Upper lobe of right lung (tissue), 1 donor: ENCODE measurements around the gene TANC1. TPM values are rescaled to one million over a fixed set of nuclear protein-coding genes. Genes with fewer than 3 reads are reported as not detected.
A peak's percentile ranks its signal among the peaks of the same experiment; 100 is the strongest.

Experiments used
- ATAC-seq: fragments of 200-7000 bp; cut with Tn5 transposase; one replicate; pipeline ENCODE4 v1.9.1; 2020; ENCODE audit warnings: mild to moderate bottlenecking, moderate library complexity
- DNase-seq: peaks from one replicate; pipeline ENCODE4 v3.0.0-alpha.2; 2020
- H3K27ac ChIP-seq: fragments of 200-600 bp; one replicate; pipeline ENCODE4 v1.8.0; 2022
- H3K27me3 ChIP-seq: fragments of 200-600 bp; one replicate; pipeline ENCODE4 v1.8.0; 2022; ENCODE audit warnings: mild to moderate bottlenecking
- H3K36me3 ChIP-seq: fragments of 200-600 bp; one replicate; pipeline ENCODE4 v1.8.0; 2022
- H3K4me1 ChIP-seq: fragments of 200-600 bp; one replicate; pipeline ENCODE4 v1.8.0; 2022
- H3K4me3 ChIP-seq: fragments of 200-600 bp; one replicate; pipeline ENCODE4 v1.8.0; 2022; ENCODE audit warnings: mild to moderate bottlenecking
- H3K9me3 ChIP-seq: fragments of 200-600 bp; one replicate; pipeline ENCODE4 v1.8.0; 2022
- intact Hi-C: fragments of 100-400 bp; cut with DNase I; formaldehyde crosslinking; loops from one replicate; pipeline ENCODE4 v1.11.0; 2022
- total RNA-seq: library from RNA; stranded (reverse); fragmentation: NEBNext Ultra II Directional; extraction: Animal tissue kit (Norgen Biotek cat#: 25700); gene quantifications from one replicate; pipeline ENCODE4 v1.2.1, GENCODE V29; 2021
- TF ChIP-seq, protein P1 (sequence below): fragments of 200-600 bp; IDR thresholded peaks from one replicate; pipeline ENCODE4 v1.8.0; 2022; ENCODE audit warnings: antibody characterized with exemption
- donor health status: DM: no; HTN: yes; CAD: no; lungs with severe emphysema.

Gene TANC1
- total RNA-seq, 1 donor from 2014 or later: 60.4 TPM

DNA sequence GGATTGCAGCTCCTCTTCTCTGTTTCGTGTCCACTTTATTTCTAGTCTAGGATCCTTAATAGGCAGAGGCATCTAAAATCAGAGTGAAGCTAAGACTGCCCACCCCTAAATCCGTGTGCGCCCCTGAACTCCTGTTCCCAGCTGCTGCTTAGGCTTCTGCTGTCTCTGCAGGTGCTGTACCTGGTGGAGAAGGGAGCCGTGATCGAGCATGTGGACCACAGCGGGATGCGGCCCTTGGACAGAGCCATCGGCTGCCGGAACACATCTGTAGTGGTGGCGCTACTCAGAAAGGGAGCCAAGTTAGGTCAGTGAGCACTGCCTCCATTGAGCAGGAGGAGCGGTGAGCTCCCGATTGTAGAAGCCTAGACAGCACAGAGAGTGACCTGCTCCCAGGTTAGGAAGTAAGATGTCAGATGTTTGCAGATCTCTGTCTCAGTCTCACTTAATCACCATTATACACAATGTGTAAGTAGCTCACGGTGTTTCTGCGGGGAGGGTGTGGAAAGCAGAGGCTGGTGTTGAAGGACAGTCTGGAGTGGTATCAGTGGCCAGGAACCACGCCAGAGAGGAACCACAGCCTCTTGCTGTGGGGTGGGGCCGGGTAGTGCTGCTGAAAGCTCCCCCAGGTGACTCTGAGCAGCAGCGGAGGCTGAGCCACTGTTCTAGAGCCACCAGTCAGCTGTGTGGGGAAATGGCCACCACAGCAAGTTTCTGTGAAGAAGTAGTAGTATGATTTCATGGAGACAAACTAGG is 255.8 kb downstream of the TANC1 start:
- Histone ChIP-seq H3K27me3 (no peaks in the 10 kb centered on the region), H3K27ac (peak overlapping the region; percentile 67), H3K4me1 (peaks cover 30% of the 10 kb centered on the region), H3K4me3 (no peak overlapping the region), H3K36me3 (peaks cover 55% of the 10 kb centered on the region), H3K9me3 (no peaks in the 10 kb centered on the region)
- TF ChIP-seq, protein P1, sequence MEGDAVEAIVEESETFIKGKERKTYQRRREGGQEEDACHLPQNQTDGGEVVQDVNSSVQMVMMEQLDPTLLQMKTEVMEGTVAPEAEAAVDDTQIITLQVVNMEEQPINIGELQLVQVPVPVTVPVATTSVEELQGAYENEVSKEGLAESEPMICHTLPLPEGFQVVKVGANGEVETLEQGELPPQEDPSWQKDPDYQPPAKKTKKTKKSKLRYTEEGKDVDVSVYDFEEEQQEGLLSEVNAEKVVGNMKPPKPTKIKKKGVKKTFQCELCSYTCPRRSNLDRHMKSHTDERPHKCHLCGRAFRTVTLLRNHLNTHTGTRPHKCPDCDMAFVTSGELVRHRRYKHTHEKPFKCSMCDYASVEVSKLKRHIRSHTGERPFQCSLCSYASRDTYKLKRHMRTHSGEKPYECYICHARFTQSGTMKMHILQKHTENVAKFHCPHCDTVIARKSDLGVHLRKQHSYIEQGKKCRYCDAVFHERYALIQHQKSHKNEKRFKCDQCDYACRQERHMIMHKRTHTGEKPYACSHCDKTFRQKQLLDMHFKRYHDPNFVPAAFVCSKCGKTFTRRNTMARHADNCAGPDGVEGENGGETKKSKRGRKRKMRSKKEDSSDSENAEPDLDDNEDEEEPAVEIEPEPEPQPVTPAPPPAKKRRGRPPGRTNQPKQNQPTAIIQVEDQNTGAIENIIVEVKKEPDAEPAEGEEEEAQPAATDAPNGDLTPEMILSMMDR: no peak
- ATAC-seq (no peak), DNase-seq (no peak)
- intact Hi-C loops: no loop called here

DNA sequence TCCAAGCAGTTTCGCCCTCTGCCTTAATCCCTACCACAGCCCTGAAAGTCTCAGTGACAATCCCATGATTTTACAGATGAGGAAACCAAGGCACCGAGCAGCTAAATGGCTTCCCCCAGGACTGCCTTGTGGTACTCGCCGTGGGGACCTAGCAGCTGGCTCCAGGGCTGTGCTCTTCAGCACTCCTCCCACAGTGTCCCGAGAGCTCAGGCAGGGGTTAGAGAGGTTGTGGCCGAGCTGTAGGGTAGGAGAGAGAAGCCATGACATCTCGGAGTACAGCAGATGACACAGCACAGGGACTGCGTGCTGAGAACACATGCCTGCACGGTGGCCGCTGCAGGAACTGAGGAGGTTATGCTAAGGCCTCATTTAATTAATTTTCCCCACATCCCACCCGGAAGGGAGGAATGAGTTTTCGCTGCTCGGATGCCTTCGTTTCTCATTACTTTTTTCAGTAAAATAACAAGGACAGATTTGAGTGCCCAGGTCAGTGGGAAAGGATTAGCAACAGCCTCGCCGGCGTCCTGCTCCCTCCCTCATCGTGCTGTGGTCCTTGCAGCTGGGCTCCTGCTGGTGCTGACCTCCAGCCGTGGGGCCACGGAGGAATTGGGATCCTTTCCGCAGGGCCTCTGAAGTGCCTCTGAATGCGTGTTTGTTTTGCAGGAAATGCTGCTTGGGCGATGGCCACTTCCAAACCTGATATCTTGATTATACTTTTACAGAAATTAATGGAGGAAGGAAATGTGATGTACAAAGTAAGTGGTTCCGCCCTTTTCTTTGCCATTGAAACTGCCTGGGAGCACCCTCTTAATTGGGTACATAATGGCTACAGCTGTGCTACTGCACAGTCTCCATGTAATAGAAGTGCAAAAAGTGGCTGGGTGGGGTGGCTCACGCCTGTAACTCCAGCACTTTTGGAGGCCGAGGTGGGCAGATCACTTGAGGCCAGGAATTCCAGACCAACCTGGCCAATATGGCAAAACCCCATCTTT is 256.9 kb downstream of the TANC1 start:
- ATAC-seq (no peak), DNase-seq (no peak)
- intact Hi-C loops: no loop called here
- no peaks in the 10 kb centered on the region for H3K27me3 ChIP-seq
- peak overlapping the region; percentile 67 for H3K27ac ChIP-seq
- no peak overlapping the region for H3K4me3 ChIP-seq
- H3K4me1 ChIP-seq: peaks cover 37% of the 10 kb centered on the region
- TF ChIP-seq, protein P1: no peak
- H3K36me3 ChIP-seq: peaks cover 58% of the 10 kb centered on the region
- no peaks in the 10 kb centered on the region for H3K9me3 ChIP-seq

DNA sequence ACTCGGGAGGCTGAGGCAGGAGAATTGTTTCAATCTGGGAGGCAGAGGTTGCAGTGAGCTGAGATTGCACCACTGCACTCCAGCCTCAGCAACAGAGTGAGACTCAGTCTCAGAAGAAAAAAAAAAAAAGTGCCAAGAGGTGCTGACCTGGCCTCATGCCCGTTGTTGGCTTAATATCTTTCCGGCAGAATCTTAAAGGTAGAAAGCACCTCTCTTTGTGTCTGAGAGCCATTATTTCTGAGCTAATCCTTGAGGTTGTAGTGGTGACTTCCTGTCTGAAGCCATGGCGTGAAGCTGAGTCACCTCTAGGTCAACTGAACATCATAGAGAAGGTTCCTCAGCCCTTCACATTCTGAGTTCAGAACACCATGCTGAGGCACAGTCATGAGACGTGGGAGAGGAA is 257.6 kb downstream of the TANC1 start:
- peak overlapping the region; percentile 67 for H3K27ac ChIP-seq

DNA sequence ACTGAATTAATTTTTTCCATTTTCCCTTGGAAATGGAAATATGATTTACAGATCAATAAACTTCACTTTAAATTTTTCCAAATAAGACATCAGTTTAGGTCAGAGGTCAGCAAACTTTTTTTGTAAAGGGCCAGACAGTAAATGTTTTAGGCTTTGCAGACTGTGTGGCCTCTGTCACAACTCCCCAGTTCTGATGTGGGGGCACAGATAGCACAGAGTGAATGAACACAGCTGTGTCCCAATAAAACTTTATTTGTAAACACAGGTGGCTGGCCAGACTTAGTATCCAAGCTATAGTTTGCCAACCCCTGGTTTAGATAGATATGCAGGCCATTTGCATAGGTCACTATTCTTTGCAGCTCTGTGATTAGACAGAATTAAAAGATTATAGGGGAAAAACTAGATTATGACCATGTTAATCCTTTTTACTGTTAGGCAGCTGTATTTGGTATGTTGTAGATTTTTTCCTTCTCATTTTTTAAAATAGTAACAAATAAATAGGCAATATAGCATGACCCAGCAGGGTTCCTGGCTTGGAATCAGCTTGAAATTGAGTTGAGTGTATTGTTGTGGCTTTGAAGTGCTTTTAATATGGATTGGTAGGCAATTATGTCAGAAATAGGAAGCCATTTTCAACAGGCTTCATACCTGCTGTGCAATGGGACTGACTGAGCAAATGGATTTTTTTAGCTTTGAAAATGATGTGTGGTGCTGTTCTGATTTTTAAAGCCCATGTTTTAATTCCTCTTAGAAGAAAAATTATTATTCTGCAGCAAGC is 258.4 kb downstream of the TANC1 start:
- intact Hi-C loops: no loop called here
- Histone ChIP-seq H3K27ac (peak overlapping the region; percentile 67), H3K4me1 (peaks cover 38% of the 10 kb centered on the region), H3K9me3 (no peaks in the 10 kb centered on the region), H3K27me3 (no peaks in the 10 kb centered on the region), H3K4me3 (no peak overlapping the region), H3K36me3 (peaks cover 52% of the 10 kb centered on the region)
- no peak for DNase-seq
- ATAC-seq: no peak
- TF ChIP-seq, protein P1: no peak

More for the DNA sequence above, 257.6 kb downstream of the TANC1 start:
- DNase-seq (no peak), ATAC-seq (peak; percentile 83)
- Histone ChIP-seq H3K36me3 (peaks cover 55% of the 10 kb centered on the region), H3K4me3 (no peak overlapping the region), H3K27me3 (no peaks in the 10 kb centered on the region), H3K9me3 (no peaks in the 10 kb centered on the region), H3K4me1 (peaks cover 38% of the 10 kb centered on the region)
- TF ChIP-seq, protein P1: no peak
- intact Hi-C loops: no loop called here

DNA sequence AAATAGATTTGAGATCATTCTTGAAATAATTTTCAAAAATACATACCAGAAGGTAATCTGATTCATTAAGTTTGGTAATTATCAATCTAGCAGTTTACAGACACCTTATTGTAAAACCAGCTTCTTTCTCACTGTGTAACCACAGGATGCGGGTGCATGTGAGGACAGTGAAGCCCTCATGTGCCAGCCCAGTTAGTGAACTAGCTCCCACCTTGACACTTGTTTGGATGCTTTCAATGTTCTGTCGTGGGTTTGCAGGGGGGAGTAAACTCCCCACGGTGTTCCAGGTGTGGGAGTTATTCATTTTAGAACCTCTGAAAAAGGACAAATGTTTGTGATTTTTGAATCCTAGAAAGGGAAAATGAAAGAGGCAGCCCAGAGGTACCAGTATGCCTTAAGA is 259.0 kb downstream of the TANC1 start:
- intact Hi-C loops: no loop called here
- Histone ChIP-seq H3K9me3 (no peaks in the 10 kb centered on the region), H3K4me3 (no peak overlapping the region), H3K4me1 (peaks cover 38% of the 10 kb centered on the region), H3K36me3 (peaks cover 45% of the 10 kb centered on the region), H3K27me3 (no peaks in the 10 kb centered on the region), H3K27ac (no peak overlapping the region)
- DNase-seq: no peak
- no peak for ATAC-seq
- TF ChIP-seq, protein P1: no peak
